HG03439 (cell line): Measurements from ENCODE around the gene EHMT2.
A peak's percentile ranks its signal among the peaks of the same experiment; 100 is the strongest.
"Not testable (repeated sequence)": the region's sequence is repeated elsewhere in the genome, so short reads cannot be mapped to it uniquely, and the experiment has no call there.

Source experiments
- ATAC-seq: cut with Tn5 transposase; IDR thresholded peaks from one replicate; pipeline ENCODE4 v1.9.1; 2021; ENCODE audit warnings: mild to moderate bottlenecking, moderate library complexity; ENCODE audit not compliant: unreplicated experiment

EHMT2 gene

DNA sequence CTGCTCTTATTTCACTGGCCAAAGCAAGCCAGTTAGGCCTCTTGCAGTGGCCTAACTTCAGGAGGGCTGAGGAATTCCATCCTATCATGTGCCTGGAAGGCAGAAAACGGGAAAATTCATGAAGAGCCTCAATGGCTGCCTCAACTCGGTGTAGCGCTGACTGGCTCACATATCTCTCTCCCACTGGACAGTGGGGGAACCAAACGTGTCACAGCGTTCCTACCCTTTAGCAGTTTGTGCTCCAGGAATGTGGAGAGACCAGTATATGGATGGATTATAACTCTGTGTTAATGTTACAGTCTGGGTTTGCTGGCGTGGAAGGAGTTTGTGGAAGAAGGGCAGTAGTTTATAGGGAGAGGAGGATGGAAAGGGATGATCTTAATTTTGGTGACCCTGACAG, 18.3 kb upstream of the EHMT2 start:
- ATAC-seq: no peak

DNA sequence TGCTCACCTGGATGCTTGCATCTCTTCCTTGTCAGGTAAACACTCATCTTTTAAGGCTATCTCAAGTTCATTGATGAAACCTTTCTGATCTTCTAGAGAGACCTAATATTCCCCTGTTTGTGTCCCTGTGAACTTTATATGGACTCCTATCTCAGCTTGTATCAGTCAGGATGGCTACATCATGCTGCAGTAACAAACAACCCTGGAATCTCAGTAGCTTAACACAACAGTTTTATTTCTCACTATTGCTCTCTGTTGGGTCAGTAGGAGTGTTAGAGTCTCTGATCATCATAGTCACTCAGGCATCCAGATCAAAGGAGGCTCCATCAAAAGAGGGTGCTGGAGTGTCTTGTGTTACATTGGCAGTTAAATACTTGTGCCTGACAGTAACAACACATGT, 17.9 kb upstream of the EHMT2 start:
- ATAC-seq: no peak

DNA sequence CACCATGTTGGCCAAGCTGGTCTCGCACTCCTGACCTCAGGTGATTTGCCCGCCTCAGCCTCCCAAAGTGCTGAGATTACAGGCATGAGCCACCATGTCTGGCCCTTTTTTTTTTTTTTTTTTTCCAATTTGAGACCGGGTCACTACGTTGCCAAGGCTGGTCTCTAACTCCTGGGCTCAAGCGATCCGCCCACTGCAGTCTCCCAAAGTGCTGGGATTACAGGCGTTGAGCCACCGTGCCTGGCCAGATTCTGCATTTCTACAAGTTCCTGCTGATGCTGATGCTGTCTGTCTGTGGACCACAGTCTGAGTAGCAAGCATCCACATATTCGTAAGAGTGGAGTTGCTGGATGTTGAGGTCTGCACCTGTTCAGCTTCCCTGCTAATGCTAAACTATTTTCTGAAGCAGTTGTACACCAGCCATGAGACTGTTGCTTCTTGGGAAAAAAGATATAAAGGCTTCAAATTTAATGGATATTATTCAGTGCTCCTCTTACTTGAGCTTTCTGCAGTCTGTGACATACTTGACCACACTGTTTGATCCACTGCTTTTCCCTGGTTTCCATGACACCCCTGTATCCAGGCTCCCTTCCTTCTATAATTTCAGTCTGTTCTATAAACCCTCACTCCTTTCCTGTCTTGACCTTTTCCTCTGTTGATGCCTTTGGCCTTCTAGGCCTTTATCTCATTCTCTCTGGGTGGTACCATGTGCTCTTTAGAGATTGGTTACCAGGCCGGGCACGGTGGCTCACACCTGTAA, 14.5 kb upstream of the EHMT2 start:
- ATAC-seq: no peak

DNA sequence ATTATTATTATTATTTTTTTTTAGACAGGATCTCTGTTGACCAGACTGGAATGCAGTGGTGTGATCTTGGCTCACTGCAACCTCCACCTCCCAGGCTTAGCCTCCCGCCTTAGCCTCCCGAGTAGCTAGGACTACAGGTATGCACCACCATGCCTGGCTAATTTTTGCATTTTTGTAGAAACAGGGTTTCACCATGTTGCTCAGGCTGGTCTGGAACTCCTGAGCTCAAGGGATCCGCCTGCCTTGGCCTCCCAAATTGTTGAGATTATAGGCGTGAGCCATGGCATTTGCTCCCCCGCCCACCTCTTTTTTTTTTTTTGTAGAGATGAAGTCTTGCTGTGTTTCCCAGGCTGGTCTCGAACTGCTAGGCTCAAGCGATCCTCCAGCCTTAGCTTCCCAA, 11.8 kb upstream of the EHMT2 start:
- ATAC-seq: peak; percentile 4

DNA sequence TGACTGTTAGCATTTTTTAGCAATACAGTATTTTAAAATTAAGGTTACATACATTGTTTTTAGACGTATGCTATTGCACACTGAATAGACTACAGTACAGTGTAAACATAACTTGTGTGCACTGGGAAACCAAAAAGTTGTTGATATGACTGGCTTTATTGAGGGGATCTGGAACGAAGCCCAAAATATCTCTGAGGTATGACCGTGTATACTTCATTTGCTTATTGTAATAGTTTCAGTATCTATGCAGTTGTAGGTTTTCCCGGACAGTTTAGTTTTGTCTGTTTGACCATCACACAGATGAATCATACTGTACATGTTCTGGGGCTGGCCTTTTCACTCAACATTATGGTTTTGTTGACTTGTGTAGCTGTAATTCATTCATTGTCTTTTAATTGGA, 11.3 kb upstream of the EHMT2 start:
- ATAC-seq: peak; percentile 76

DNA sequence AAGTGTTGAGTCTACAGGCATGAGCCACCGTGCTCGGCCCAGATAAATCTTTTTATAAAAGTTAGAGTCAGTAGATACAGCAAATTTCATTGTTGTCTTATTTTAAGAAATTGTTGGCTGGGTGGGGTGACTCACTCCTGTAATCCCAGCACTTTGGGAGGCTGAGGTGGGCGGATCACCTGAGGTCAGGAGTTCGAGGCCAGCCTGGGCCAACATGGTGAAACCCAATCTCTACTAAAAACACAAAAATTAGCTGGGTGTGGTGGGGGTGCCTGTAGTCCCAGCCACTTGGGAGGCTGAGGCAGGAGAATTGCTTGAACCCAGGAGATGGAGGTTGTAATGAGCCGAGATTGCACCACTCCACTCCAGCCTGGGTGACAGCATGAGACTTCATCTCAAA, 10.8 kb upstream of the EHMT2 start:
- ATAC-seq: not testable (repeated sequence)

DNA sequence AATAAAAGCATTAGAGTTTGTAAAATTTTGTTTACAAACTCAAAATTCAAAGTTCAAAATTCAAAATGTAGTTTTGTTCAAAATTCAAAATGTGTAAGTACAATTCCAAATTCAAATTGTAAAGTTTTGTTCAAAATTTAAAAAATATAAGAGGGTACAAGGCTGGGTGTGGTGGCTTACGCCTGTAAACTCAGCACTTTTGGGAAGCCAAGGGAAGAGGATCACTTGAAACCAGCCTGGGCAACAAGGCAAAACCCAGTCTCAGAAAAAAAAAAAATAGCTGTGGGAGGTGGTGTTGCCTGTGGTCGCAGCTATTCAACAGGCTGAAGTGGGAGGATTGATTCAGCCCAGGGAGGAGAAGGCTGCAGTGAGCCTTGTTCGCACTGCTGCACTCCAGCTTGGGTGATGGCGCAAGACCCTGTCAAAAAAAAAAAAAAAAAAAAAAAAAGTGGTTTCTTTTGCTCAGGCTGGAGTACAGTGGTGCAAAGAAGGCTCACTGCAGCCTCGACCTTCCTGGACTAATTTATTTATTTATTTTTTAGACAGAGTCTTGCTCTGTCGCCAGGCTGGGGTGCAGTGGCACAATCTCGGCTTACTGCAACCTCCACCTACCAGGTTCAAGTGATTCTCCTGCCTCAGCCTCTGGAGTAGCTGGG, 9.8 kb upstream of the EHMT2 start:
- no peak for ATAC-seq

DNA sequence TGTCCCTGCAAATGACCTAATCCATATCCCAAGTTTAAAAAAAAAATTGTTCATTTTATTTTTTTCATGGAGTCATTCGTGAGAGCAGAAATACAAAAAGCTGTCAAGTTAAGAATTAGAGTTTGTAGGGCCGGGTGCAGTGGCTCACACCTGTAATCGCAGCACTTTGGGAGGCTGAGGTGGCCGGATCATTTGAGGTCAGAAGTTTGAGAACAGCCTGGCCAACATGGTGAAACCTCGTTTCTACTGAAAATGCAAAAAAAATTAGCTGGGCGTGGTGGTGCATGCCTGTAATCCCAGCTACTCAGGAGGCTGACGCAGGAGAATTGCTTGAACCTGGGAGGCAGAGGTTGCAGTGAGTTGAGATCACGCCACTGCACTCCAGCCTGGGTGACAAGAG, 9.2 kb upstream of the EHMT2 start:
- ATAC-seq: not testable (repeated sequence)

DNA sequence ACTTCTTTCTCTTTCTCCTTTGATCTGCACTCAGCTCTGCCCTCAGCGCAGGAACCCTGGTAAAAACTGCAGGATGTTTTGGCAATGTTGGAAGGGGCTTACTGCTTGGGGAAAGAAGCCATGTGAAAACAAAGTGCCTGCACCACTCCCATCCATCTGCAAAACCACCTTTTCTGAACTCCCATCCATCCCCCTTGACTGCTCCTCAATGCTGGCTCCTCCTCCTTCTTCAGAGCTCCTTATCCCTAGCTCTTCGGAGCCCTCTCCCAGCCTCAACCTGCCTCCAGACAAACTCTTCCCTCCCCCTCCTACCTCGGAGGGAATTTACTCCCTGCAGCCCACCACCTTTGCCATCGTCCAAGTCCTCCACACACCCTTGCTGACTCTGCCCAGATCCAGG, 8.6 kb upstream of the EHMT2 start:
- ATAC-seq: no peak

DNA sequence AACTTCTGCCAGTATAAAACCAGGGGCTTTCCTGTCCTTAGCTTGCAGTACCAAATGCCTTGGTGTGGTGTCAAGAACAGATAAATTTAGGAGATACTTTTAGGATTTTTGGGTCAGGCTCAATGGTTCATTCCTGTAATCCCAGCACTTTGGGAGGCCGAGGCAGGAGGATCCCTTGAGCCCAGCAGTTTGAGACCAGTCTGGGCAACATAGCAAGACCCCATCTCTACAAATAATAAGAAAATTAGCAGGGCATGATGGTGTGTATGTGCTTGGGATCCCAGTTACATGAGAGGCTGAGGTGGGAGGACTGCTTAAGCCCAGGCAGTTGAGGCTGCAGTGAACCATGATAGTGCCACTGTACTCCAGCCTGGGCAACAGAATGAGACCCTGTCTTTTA, 7.5 kb upstream of the EHMT2 start:
- ATAC-seq: no peak

DNA sequence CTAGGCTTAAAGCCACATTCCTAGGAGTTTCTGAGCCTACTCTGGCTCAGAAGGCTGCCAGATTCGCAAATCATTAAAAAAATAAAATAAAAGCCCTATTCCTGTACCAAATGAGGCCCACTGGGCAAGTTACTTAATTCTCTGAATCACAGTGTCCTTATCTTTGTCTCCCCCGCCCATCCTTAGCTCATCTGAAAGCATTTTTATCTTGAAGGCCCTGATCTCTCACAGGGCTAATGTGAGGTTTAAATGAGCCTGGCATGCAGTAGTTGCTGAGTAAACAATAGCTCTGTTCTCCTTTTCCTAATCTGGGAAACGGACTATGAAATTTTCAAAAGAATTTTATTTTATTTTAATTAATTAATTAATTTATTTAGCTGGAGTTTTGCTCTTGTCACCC, 6.5 kb upstream of the EHMT2 start:
- ATAC-seq: no peak

DNA sequence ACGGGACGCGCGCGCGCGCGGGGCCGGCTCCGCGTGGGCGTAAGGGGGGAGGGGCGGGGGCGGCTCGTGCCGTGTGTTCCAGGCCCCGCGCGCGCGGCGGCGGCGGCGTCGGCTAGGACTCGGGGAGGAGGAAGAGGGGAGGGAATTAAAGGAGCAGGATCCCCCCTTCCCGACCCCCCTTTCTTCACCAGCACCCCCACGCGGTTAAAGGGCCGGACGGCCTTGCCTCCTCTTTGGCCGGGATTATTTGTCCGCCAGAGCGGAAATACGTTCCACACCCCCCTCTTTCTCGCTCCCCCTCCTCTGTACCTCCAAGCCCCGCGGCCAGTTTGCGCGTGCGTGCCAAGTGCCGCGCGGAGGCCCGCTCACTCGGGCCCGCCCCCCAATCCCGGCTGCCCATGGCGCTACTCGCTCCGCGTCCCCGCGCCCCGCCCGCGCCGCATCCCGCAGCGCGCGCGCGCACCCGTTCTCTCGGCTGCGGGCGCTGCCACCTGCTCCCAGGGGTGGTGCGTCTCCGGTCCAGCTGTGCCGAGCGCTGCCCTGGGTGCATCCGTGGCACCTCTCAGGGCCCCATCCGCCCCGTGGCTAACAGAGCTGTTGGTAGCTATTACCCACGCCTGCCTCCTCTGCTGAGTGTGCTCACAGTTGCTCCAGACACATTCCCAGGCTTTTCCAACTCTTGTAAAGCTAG, 4.6 kb upstream of the EHMT2 start, which contains the start of gene ZBTB12:
Gene ZBTB12, minus strand, starts transcription at position 134 of the 691 bp plus-strand sequence. CDS start 781 bp downstream, outside the sequence.
- peak; percentile 47 for ATAC-seq

DNA sequence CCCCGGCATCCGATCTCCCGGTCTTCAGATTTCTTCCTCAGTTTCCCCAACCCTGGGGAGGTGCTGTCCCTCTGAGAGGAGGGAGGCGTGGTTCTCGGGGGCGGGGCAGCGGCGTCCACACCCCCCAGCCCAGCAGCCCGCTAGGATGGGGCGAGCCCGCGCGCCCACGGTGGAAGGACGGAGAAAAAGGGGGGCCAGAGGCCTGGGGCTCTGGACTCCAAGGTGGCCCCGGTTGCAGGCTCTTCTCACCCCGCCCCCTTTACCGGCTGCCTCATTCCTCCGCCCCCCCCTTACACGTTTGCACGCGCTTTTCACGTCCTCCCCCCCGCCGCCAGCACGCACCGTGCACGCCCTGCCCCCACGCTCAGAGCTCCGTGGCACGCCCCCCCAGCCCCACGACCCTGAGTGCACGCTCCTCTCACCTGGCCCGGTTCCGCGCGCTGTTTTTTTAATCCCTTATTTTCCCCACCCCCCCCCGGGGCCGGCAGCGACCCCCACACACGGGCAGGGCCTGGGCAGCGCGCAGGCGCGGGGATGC, 4.0 kb upstream of the EHMT2 start:
- no peak for ATAC-seq

DNA sequence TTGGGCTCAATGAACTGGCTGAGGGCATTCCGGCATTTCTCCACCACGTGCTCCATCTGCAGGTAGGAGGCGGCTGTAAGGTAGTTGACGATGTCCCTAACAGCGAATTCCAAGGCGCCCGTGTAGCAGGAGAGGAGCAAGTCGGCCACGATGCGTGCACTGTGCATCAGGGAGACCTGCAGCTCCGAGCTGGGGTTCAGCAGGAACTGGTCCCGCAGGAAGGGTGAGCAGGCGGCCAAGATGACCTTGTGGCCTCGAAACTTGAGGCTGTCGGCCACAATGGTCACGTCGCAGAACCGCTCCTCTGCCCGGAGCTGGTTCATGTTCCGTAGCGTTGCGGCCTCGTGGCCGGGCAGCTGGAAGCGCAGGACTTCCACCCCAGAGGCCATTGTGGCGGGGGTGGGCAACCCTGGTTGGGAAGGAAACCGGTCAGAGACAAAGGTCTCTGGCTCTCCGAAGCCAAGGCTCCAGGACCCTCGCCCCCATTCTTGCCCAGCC, 3.5 kb upstream of the EHMT2 start:
- no peak for ATAC-seq

DNA sequence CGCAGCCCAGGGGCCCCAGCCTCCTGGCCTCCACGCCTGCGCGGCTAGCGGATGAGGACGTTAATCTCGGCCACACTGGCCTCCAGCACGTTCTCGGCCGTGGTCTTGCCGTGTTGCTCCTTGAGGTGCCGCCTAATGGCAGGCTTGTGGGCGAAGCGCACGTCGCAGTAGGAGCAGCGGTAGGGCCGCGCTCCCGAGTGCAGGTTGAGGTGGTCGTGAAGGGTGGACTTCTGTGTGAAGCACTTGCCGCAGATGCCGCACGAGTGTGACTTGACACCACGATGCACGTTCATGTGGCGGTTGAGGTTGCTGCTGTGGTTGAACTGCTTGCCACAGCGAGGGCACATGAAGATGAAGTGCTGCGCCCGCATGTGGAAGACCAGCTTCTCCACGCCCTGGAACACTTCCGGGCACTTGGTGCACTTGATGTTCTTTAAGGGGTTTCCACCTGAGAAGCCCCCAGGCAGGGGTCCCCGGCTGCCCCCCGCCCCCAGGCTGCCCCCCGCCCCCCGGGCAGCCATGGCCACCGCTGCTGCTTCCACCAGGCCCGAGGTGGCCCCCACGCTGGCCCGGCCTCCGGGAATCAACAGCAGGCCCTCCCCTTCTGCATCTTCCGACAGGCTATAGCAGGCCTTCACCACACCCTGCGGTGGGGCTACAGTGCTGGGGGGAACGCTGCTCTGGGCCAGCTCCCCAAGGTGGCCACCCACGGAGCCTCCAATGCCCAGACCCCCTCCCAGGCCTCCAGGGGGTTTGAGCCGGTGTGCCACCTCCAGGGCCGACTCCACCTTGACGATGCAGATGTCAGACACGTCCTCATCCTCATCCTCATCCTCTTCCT, 2.6 kb upstream of the EHMT2 start:
- no peak for ATAC-seq

DNA sequence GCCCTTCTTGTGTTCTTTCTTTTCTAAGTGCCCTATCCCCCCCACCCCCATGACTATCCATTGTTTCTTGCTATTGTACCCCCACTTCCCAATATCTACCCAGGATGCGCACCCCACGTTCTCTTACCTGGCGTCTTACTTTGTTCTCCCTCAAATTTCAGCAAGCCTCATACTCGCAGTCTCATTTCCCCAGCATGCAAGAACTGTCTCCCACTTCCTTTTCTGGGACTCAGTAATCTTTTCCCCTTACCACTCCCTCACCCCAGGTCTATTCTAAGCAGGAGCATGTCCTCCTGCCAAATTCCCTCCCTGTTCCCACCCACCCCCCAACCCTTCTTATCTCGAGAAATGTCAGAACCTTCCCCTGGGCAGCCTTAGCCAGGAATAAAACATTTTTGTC, 1.7 kb upstream of the EHMT2 start:
- ATAC-seq: no peak

DNA sequence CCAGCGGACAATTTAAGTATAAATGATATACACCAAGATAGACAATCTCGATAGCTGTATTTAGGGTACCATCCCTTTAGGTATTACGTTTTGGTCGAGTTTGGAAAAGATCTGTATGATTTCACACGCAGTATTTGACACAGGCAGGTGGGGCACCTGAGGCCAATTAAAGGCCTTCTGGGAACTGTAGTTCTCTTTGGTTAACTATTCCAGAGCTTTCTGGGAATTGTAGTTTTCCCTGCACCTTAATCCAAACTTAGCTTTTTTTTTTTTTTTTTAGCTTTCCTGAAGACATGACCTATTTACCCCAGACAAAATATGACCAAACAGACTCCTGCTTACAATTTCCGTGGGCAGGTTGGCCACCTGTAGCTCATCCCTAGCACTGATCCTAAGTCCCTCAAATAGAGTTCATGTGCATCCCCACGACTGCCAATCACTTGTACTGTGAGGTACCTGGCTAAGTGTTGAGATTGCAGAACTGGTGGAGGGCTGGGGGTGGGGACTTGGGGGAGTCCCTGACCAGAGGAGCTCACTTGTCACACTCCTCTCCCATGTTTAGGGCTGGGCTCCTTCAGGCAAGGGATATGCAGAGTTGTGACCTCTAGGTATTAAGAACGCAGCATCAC, 999 bp upstream of the EHMT2 start:
- ATAC-seq: no peak

DNA sequence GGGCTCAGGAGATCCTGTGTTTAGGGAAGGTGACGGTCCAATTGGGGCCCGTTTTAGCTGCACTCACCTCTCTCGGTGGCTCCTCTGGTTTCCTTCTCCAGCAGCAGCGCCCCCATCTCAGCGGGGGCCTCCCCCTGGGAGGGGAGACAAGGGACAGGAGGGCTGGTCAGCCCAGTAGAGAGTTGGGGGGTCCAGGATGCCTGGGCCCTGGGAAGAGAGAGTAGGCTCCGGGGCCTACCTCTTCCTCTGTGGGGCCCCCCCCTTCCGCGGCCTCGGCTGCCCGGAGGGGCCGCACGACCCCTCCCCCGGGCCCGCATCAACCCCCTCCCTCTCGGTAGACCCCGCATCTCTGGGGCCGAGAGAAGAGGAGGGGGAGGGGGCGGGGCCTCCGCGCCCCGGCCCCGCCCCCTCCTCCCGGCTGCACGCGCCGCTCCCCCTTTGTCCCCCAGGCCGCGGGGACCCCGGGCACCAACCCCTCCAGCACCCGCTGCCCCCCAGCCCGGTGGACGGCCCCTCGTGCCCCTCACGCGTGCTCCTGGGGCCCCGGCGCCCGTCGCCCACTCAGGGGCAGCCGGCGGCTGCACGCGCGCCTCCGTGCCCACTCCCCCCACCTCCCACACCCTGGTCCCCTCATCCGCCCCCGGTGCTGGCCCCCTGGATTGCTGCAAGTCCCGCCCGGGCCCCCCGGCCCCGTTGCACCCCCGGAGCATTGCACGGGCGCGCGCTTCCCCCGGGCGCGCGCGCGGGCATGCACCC, 464 bp downstream of the EHMT2 start:
- no peak for ATAC-seq

DNA sequence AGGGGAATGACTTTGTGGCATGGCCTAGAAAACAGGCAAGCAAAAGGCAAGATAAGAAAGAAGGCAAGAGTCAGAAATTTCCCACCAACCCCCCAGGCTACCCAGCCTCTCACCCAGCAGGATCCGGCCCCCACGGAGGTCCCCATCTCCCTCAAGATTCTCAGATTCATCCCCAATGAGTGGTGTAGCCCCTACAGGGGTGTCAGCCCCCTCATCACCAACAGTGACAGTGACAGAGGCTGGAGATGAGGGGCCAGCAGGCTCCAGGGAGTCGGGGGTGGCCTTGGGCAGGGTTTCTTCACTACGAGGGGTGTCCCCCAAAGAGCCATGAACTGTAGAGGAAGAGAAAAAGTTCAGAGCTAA, 1.0 kb downstream of the EHMT2 start:
- ATAC-seq: no peak

DNA sequence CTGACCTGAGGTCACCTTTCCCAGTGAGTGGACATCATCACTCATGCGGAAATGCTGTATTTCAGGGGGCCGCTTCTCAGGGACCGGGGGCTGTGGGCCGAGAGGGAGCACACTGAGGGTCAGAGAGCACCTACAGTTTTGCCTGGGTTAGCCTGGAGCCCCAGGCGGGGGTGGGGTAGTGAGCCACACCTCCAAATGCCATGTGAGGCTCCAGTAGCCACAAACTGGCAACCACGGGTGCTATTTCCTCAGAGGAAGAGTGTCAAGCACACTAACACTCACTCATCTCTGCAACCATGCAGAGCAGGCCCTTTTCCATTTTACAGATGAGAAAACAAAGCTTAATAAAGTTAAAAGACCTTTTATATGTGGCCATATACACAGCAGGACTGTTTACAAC, 4.7 kb downstream of the EHMT2 start:
- no peak for ATAC-seq
